ENCODE results near the gene TRUB1.
"Not testable (repeated sequence)": the region's sequence is repeated elsewhere in the genome, so short reads cannot be mapped to it uniquely, and the experiment has no call there.

Gene TRUB1

GRCh38 chr10:114937962-114938855 lies at the start of gene TRUB1:
Gene TRUB1 (plus strand): TSS chr10:114938195. CDS start chr10:114938254, 59 bp downstream.
- DNase-seq: peak; percentile 90

- no peak for DNase-seq
Observed at GRCh38 chr10:114893251-114893650, 44.7 kb upstream of the TRUB1 start.

- no peak for DNase-seq
Observed at GRCh38 chr10:114894911-114895310, 43.1 kb upstream of the TRUB1 start.

GRCh38 chr10:114897011-114897410 lies 41.0 kb upstream of the TRUB1 start:
- not testable (repeated sequence) for DNase-seq

- DNase-seq: no peak
Observed at GRCh38 chr10:114897593-114897992, 40.4 kb upstream of the TRUB1 start.

- no peak for DNase-seq
Observed at GRCh38 chr10:114899982-114900381, 38.0 kb upstream of the TRUB1 start.

- DNase-seq: no peak
Observed at GRCh38 chr10:114900658-114901057, 37.3 kb upstream of the TRUB1 start.

GRCh38 chr10:114902151-114902550 lies 35.8 kb upstream of the TRUB1 start:
- DNase-seq: no peak

- DNase-seq: no peak
Observed at GRCh38 chr10:114905450-114905849, 32.5 kb upstream of the TRUB1 start.

GRCh38 chr10:114906981-114907380 lies 31.0 kb upstream of the TRUB1 start:
- DNase-seq: no peak

GRCh38 chr10:114908896-114909295 lies 29.1 kb upstream of the TRUB1 start:
- DNase-seq: no peak

- no peak for DNase-seq
Observed at GRCh38 chr10:114911052-114911711, 26.8 kb upstream of the TRUB1 start.

- no peak for DNase-seq
Observed at GRCh38 chr10:114911801-114912469, 26.1 kb upstream of the TRUB1 start.

- no peak for DNase-seq
Observed at GRCh38 chr10:114912470-114912859, 25.5 kb upstream of the TRUB1 start.

GRCh38 chr10:114914560-114914959 lies 23.4 kb upstream of the TRUB1 start:
- no peak for DNase-seq

- DNase-seq: no peak
Observed at GRCh38 chr10:114915294-114915693, 22.7 kb upstream of the TRUB1 start.

GRCh38 chr10:114916653-114917052 lies 21.3 kb upstream of the TRUB1 start:
- no peak for DNase-seq

- no peak for DNase-seq
Observed at GRCh38 chr10:114917459-114917858, 20.5 kb upstream of the TRUB1 start.

GRCh38 chr10:114917927-114918672 lies 19.9 kb upstream of the TRUB1 start:
- DNase-seq: no peak

- no peak for DNase-seq
Observed at GRCh38 chr10:114920459-114920858, 17.5 kb upstream of the TRUB1 start.

- DNase-seq: no peak
Observed at GRCh38 chr10:114922003-114922402, 16.0 kb upstream of the TRUB1 start.

- DNase-seq: no peak
Observed at GRCh38 chr10:114923551-114923950, 14.4 kb upstream of the TRUB1 start.

Measured in activated CD4-positive, alpha-beta T cell treated with anti-CD3 and anti-CD28 coated beads, Interleukin-2, amount 50 U/mL, for 1 hour (primary cell).